ENCODE measurements around the gene AKAP10. TPM values are rescaled to one million over a fixed set of nuclear protein-coding genes. Genes with fewer than 3 reads are reported as not detected.
"Not testable (repeated sequence)": the region's sequence is repeated elsewhere in the genome, so short reads cannot be mapped to it uniquely, and the experiment has no call there.

AKAP10 gene
- total RNA-seq, 1 experiment from 2014 or later = 31.6 TPM

DNA sequence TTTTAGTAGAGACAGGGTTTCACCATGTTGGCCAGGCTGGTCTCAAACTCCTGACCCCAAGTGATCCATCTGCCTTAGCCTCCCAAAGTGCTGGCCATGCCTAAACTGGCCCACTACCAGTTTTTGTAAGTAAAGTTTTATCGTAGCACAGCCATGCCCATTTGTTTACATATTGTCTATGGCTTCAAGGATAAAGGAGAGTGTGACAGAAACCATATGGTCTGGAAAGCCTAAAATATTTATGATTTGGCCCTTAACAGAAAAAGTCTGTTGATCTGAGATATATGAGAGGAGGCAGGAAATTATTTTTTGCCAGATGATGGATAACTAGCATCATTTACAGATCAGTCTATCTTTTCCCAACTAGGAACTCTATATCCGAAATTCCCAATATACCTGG lies 4.5 kb downstream of the AKAP10 start:
- ChIA-PET RAD21 (ENCODE audit: low non-redundant PET in 1 of 2, low total read pairs in 2 of 2, uncharacterized antibody in 2 of 2, unreplicated experiment in 2 of 2) (no interaction called here), CTCF (no interaction called here), POLR2A (no interaction called here)
- Histone ChIP-seq H3K27me3 (ENCODE audit: insufficient read depth, low read length) (no peaks in the 10 kb centered on the region), H3K4me3 (replicated peaks in 1 of 2; ENCODE audit: low read depth in 1 of 2, low read length in 2 of 2) (no peak overlapping the region), H3K4me2 (ENCODE audit: low read length) (no peak overlapping the region), H3K9me3 (ENCODE audit: control insufficient read depth in 1 of 2, insufficient read depth in 1 of 2, low read depth in 1 of 2, low read length in 2 of 2) (no peaks in the 10 kb centered on the region), H3K36me3 (ENCODE audit: control insufficient read depth in 1 of 2, insufficient read depth in 2 of 2, low read length in 2 of 2) (peaks cover 5 to 7% of the 10 kb centered on the region in 2 experiments; a peak in 2 of 4 replicates), H2AFZ (ENCODE audit: low read depth, low read length, poor library complexity, severe bottlenecking) (no peak overlapping the region), H3K4me1 (ENCODE audit: control insufficient read depth in 1 of 2, insufficient read depth in 2 of 2, low read length in 2 of 2) (peaks cover 3 to 13% of the 10 kb centered on the region in 2 experiments), H3K9ac (ENCODE audit: low read length) (no peak overlapping the region), H3K27ac (ENCODE audit: low read depth, low read length) (no peak overlapping the region), H4K20me1 (ENCODE audit: insufficient read depth) (no peaks in the 10 kb centered on the region), H3K79me2 (ENCODE audit: insufficient read depth, low read length) (peaks cover 93% of the 10 kb centered on the region), H3K9me2 (ENCODE audit: insufficient read depth) (no peaks in the 10 kb centered on the region)
- TF ChIP-seq EZH2 (IDR thresholded peaks at IDR 0.05) = no peak
- TF ChIP-seq, protein P1, sequence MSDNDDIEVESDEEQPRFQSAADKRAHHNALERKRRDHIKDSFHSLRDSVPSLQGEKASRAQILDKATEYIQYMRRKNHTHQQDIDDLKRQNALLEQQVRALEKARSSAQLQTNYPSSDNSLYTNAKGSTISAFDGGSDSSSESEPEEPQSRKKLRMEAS (IDR thresholded peaks at IDR 0.05) = no peak
- no peak for TF ChIP-seq CEBPB (IDR thresholded peaks at IDR 0.05; ENCODE audit: low read depth)
- no peak for TF ChIP-seq SP1 (IDR thresholded peaks at IDR 0.05; ENCODE audit: low read depth)
- no peak for TF ChIP-seq CBX3 (IDR thresholded peaks at IDR 0.05; ENCODE audit: low read depth)
- no peak for TF ChIP-seq RAD21 (IDR thresholded peaks at IDR 0.05; ENCODE audit: low read depth)
- TF ChIP-seq POLR2AphosphoS5 (IDR thresholded peaks at IDR 0.05; ENCODE audit: low read depth, low read length) = no peak
- TF ChIP-seq YY1 (IDR thresholded peaks at IDR 0.05; ENCODE audit: extremely low read depth, insufficient replicate concordance, low read depth, low read length) = no peak
- TF ChIP-seq, protein P2, sequence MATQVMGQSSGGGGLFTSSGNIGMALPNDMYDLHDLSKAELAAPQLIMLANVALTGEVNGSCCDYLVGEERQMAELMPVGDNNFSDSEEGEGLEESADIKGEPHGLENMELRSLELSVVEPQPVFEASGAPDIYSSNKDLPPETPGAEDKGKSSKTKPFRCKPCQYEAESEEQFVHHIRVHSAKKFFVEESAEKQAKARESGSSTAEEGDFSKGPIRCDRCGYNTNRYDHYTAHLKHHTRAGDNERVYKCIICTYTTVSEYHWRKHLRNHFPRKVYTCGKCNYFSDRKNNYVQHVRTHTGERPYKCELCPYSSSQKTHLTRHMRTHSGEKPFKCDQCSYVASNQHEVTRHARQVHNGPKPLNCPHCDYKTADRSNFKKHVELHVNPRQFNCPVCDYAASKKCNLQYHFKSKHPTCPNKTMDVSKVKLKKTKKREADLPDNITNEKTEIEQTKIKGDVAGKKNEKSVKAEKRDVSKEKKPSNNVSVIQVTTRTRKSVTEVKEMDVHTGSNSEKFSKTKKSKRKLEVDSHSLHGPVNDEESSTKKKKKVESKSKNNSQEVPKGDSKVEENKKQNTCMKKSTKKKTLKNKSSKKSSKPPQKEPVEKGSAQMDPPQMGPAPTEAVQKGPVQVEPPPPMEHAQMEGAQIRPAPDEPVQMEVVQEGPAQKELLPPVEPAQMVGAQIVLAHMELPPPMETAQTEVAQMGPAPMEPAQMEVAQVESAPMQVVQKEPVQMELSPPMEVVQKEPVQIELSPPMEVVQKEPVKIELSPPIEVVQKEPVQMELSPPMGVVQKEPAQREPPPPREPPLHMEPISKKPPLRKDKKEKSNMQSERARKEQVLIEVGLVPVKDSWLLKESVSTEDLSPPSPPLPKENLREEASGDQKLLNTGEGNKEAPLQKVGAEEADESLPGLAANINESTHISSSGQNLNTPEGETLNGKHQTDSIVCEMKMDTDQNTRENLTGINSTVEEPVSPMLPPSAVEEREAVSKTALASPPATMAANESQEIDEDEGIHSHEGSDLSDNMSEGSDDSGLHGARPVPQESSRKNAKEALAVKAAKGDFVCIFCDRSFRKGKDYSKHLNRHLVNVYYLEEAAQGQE (IDR thresholded peaks at IDR 0.05; ENCODE audit: low read depth) = no peak
- TF ChIP-seq ZFX (IDR thresholded peaks at IDR 0.05) = no peak
- TF ChIP-seq, protein P3, sequence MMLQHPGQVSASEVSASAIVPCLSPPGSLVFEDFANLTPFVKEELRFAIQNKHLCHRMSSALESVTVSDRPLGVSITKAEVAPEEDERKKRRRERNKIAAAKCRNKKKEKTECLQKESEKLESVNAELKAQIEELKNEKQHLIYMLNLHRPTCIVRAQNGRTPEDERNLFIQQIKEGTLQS (IDR thresholded peaks at IDR 0.05) = no peak
- TF ChIP-seq FOSL1 (IDR thresholded peaks at IDR 0.05; ENCODE audit: low read depth) = no peak
- TF ChIP-seq ELF1 (IDR thresholded peaks at IDR 0.05; ENCODE audit: borderline replicate concordance, low read depth) = no peak
- TF ChIP-seq SRF (IDR thresholded peaks at IDR 0.05; ENCODE audit: low read depth) = no peak
- TF ChIP-seq JUND (IDR thresholded peaks at IDR 0.05) = no peak
- no peak for TF ChIP-seq SIN3A (IDR thresholded peaks at IDR 0.05; ENCODE audit: low read depth)
- DNase-seq (ENCODE audit: low read depth, low spot score) (no peak), ATAC-seq (no peak)
- BruUV-seq (replicated peaks) = no TSS peak
- intact Hi-C loops (cut with micrococcal nuclease) = no loop called here

DNA sequence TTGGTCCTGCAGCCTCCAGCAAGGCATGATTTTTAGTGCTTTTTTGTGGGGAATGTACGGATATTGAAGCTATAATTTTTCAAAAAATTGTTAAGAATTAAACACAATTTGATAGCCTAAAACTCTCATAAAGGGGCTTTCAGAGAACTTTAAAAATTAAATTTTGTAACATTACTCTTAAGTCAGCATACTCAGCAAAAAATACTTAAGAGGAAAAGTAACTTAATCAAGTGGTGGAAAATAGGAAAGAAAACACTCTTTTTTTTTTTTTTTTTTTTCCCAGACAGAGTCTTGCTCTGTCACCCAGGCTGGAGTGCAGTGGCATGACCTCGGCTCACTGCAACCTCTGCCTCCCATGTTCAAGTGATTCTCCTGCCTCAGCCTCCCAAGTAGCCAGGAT lies 14.7 kb downstream of the AKAP10 start:
- H2AFZ ChIP-seq (ENCODE audit: low read depth, low read length, poor library complexity, severe bottlenecking); H4K20me1 ChIP-seq (ENCODE audit: insufficient read depth); H3K27ac ChIP-seq (ENCODE audit: low read depth, low read length); POLR2A ChIA-PET; H3K9me2 ChIP-seq (ENCODE audit: insufficient read depth); intact Hi-C loops (cut with micrococcal nuclease); H3K9me3 ChIP-seq (ENCODE audit: control insufficient read depth in 1 of 2, insufficient read depth in 1 of 2, low read depth in 1 of 2, low read length in 2 of 2); BruUV-seq (replicated peaks); H3K4me2 ChIP-seq (ENCODE audit: low read length); H3K27me3 ChIP-seq (ENCODE audit: insufficient read depth, low read length); H3K9ac ChIP-seq (ENCODE audit: low read length); DNase-seq (ENCODE audit: low read depth, low spot score); RAD21 ChIA-PET (ENCODE audit: low non-redundant PET in 1 of 2, low total read pairs in 2 of 2, uncharacterized antibody in 2 of 2, unreplicated experiment in 2 of 2); ATAC-seq; CTCF ChIA-PET; H3K4me3 ChIP-seq (replicated peaks in 1 of 2; ENCODE audit: low read depth in 1 of 2, low read length in 2 of 2): not testable (repeated sequence)
- Histone ChIP-seq H3K36me3 (ENCODE audit: control insufficient read depth in 1 of 2, insufficient read depth in 2 of 2, low read length in 2 of 2) (peaks cover 16 to 48% of the 10 kb centered on the region in 2 experiments; a peak in 3 of 4 replicates), H3K79me2 (ENCODE audit: insufficient read depth, low read length) (peaks cover 88% of the 10 kb centered on the region), H3K4me1 (ENCODE audit: control insufficient read depth in 1 of 2, insufficient read depth in 2 of 2, low read length in 2 of 2) (peaks cover 10 to 14% of the 10 kb centered on the region in 2 experiments)
